GM23248 (cell line): ENCODE measurements around the gene TUBGCP6.

Experiments used
- EZH2 ChIP-seq: fragments of 200-600 bp; sonication (generic); IDR thresholded peaks from 2 replicates; pipeline ENCODE4 v1.6.1; 2018; ENCODE audit warnings: antibody characterized with exemption, mild to moderate bottlenecking; ENCODE audit not compliant: insufficient read depth, poor library complexity, severe bottlenecking
- EZH2phosphoT487 ChIP-seq: fragments of 200-600 bp; sonication (generic); IDR thresholded peaks from 2 replicates; pipeline ENCODE4 v1.6.1; 2018; ENCODE audit warnings: antibody characterized with exemption, moderate library complexity, mild to moderate bottlenecking, low read depth; ENCODE audit not compliant: insufficient read depth

DNA sequence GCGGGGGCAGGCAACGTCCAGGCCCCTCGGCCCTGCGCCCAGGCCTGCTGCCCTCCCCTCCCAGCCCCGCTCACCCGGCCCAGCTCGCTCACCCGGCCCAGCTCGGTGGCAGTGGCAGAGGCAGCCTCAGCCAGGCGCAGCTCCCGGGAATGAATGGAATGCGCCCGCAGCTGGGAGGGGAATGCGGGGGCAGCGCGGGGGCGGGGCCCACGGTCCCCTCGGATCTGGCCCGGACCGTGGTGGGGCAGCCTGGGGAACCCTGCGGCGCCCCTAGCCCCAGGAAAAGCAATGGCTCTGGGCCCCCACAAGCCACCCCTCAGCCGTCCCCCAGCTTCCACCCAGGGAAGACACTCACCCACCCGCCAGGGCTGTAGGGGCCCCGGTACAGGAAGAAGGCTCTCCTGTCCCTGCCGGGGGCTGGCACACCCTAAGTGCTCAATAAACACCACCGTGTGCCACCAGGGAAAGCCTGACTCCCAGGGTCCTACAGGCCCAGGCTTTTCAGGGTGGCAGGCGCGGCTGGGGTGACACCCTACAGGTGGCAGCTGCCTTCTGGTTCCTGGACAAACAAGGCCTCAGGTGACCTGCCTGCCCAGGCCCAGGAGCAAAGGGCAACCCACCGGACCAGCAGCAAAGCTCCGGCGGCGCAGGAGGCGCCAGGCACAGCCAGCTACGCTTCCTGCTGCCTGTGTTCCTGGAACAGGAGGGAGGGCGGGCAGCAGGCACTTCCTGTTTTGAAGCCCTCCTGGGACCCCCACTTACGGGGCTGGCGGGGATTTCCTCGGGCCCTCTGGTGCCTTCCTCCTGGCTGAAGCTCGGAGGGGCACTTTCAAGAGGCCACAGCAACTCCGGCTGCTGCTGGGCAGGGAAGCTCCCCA, 48.9 kb upstream of the TUBGCP6 start:
- TF ChIP-seq EZH2, result no peak
- no peak for TF ChIP-seq EZH2phosphoT487
